Endodermal cell (in vitro differentiated cells): ENCODE measurements around the gene WDR7. TPM values are rescaled to one million over a fixed set of nuclear protein-coding genes. Genes with fewer than 3 reads are reported as not detected.
A peak's percentile ranks its signal among the peaks of the same experiment; 100 is the strongest.

ENCODE experiments used
- DNase-seq: peaks from one replicate; pipeline ENCODE4 v3.0.0-alpha.2; 2017
- H3K27ac ChIP-seq: 2 replicates; pipeline ENCODE4 v1.5.1; 2013; ENCODE audit warnings: mild to moderate bottlenecking, low read depth, low read length, moderate library complexity
- H3K27me3 ChIP-seq: 2 replicates; pipeline ENCODE4 v1.6.1; 2013; ENCODE audit warnings: mild to moderate bottlenecking, low read length, moderate library complexity; ENCODE audit not compliant: insufficient read depth, control insufficient read depth, poor library complexity, severe bottlenecking
- H3K36me3 ChIP-seq: 2 replicates; pipeline ENCODE4 v1.7.0; 2013; ENCODE audit warnings: mild to moderate bottlenecking, low read length, moderate library complexity; ENCODE audit not compliant: control insufficient read depth, insufficient read depth
- H3K4me1 ChIP-seq: one replicate; pipeline ENCODE4 v1.7.0; 2013; ENCODE audit warnings: low read length; ENCODE audit not compliant: control insufficient read depth, insufficient read depth
- H3K4me3 ChIP-seq: 2 replicates; pipeline ENCODE4 v1.5.1; 2013; ENCODE audit warnings: mild to moderate bottlenecking, low read length, moderate library complexity
- H3K9ac ChIP-seq: 2 replicates; pipeline ENCODE4 v1.6.1; 2013; ENCODE audit warnings: mild to moderate bottlenecking, low read length, moderate library complexity; ENCODE audit not compliant: poor library complexity, severe bottlenecking; ENCODE audit errors: extremely low read depth
- H3K9me3 ChIP-seq: 2 replicates; pipeline ENCODE4 v1.6.1; 2013; ENCODE audit warnings: mild to moderate bottlenecking, low read length, moderate library complexity; ENCODE audit not compliant: control insufficient read depth
- H3K27ac Mint-ChIP-seq: 2 replicates; pipeline ENCODE4 v1.8.0; 2020; ENCODE audit warnings: mixed read lengths
- H3K27me3 Mint-ChIP-seq: 2 replicates; pipeline ENCODE4 v1.8.0; 2021; ENCODE audit warnings: mild to moderate bottlenecking, mixed read lengths; ENCODE audit not compliant: insufficient read depth
- H3K36me3 Mint-ChIP-seq: 2 replicates; pipeline ENCODE4 v1.8.0; 2020; ENCODE audit warnings: low read depth, mixed read lengths
- H3K4me1 Mint-ChIP-seq: 2 replicates; pipeline ENCODE4 v1.8.0; 2020; ENCODE audit warnings: mixed read lengths
- H3K4me3 Mint-ChIP-seq: 2 replicates; pipeline ENCODE4 v1.8.0; 2020; ENCODE audit warnings: mild to moderate bottlenecking, moderate library complexity, mixed read lengths
- H3K9me3 Mint-ChIP-seq: 2 replicates; pipeline ENCODE4 v1.8.0; 2020; ENCODE audit warnings: mild to moderate bottlenecking, mixed read lengths
- CTCF ChIP-seq: fragments of 200-600 bp; sonication (generic); conservative IDR thresholded peaks from 2 replicates; pipeline ENCODE4 v1.5.0; 2021; ENCODE audit warnings: antibody characterized with exemption, mild to moderate bottlenecking
- WGBS, 2 experiments: methylation state at CpG; one replicate each; pipeline versions ENCODE4 v1.1.5 to v1.1.7; 2013; ENCODE audit warnings: missing lambda C conversion rate in 2 of 2, mixed read lengths in 1 of 2; ENCODE audit not compliant: insufficient coverage in 1 of 2, insufficient read length in 1 of 2; 5-methylcytosine and 5-hydroxymethylcytosine counted together
- total RNA-seq, 2 donors: library from RNA; stranded (reverse); fragmentation: NEBNext Ultra II Directional in 1 of 2; extraction: Animal tissue kit (Norgen Biotek cat#: 25700) in 1 of 2; gene quantifications; 2 replicates in 1 of 2; 3 replicates in 1 of 2; pipeline ENCODE4 v1.2.1, GENCODE V29; 2021

Gene WDR7
- total RNA-seq, 2 donors from 2014 or later, result 17.1 to 22.5 TPM

GRCh38 chr18:56831988-56832387 is 180.8 kb downstream of the WDR7 start:
- Mint-ChIP-seq H3K4me1 (peaks cover 6% of the 10 kb centered on the region), H3K27me3 (no peaks in the 10 kb centered on the region), H3K27ac (no peak overlapping the region), H3K36me3 (no peaks in the 10 kb centered on the region), H3K9me3 (peaks cover 4% of the 10 kb centered on the region), H3K4me3 (no peak overlapping the region)
- no peak overlapping the region for H3K4me3 ChIP-seq
- no peak overlapping the region for H3K9ac ChIP-seq
- H3K9me3 ChIP-seq, result no peaks in the 10 kb centered on the region
- peak; percentile 59 for DNase-seq
- no peaks in the 10 kb centered on the region for H3K27me3 ChIP-seq
- H3K27ac ChIP-seq, result no peak overlapping the region
- H3K4me1 ChIP-seq, result no peaks in the 10 kb centered on the region
- H3K36me3 ChIP-seq, result no peaks in the 10 kb centered on the region
- no peak for TF ChIP-seq CTCF
- 86 to 100% methylated on average over 2 to 9 of the region's 9 CpGs for WGBS, 2 experiments

- TF ChIP-seq CTCF, result no peak
- WGBS, 2 experiments, result 80 to 95% methylated on average over 1 of the region's 1 CpG
- peaks cover 6% of the 10 kb centered on the region for H3K4me1 Mint-ChIP-seq
- no peaks in the 10 kb centered on the region for H3K27me3 ChIP-seq
- H3K27ac ChIP-seq, result no peak overlapping the region
- H3K9me3 ChIP-seq, result no peaks in the 10 kb centered on the region
- no peak overlapping the region for H3K4me3 Mint-ChIP-seq
- no peaks in the 10 kb centered on the region for H3K36me3 Mint-ChIP-seq
- no peak overlapping the region for H3K27ac Mint-ChIP-seq
- no peaks in the 10 kb centered on the region for H3K36me3 ChIP-seq
- H3K4me1 ChIP-seq, result no peaks in the 10 kb centered on the region
- H3K27me3 Mint-ChIP-seq, result no peaks in the 10 kb centered on the region
- H3K4me3 ChIP-seq, result no peak overlapping the region
- no peak overlapping the region for H3K9ac ChIP-seq
- no peaks in the 10 kb centered on the region for H3K9me3 Mint-ChIP-seq
- DNase-seq, result no peak
Observed at GRCh38 chr18:56835331-56835730, 184.2 kb downstream of the WDR7 start.

GRCh38 chr18:56836173-56836572 is 185.0 kb downstream of the WDR7 start:
- Mint-ChIP-seq H3K27ac (no peak overlapping the region), H3K36me3 (no peaks in the 10 kb centered on the region), H3K4me1 (peaks cover 6% of the 10 kb centered on the region), H3K9me3 (no peaks in the 10 kb centered on the region), H3K4me3 (no peak overlapping the region), H3K27me3 (no peaks in the 10 kb centered on the region)
- no peak overlapping the region for H3K9ac ChIP-seq
- H3K36me3 ChIP-seq, result no peaks in the 10 kb centered on the region
- 69 to 79% methylated on average over 4 to 7 of the region's 7 CpGs for WGBS, 2 experiments
- no peak overlapping the region for H3K27ac ChIP-seq
- no peak for TF ChIP-seq CTCF
- DNase-seq, result peak; percentile 53
- no peaks in the 10 kb centered on the region for H3K4me1 ChIP-seq
- H3K27me3 ChIP-seq, result no peaks in the 10 kb centered on the region
- H3K4me3 ChIP-seq, result no peak overlapping the region
- no peaks in the 10 kb centered on the region for H3K9me3 ChIP-seq
